Fibroblast of lung (primary cell): ENCODE data around the gene USP30.

Source experiments
- EZH2 ChIP-seq: IDR thresholded peaks from 2 replicates; pipeline ENCODE4 v1.5.1; 2012; ENCODE audit warnings: low read length, control low read depth, mild to moderate bottlenecking; ENCODE audit errors: missing control alignments
- TF ChIP-seq, protein P1 (sequence below), 2 donors: IDR thresholded peaks in 1 of 2; conservative IDR thresholded peaks in 1 of 2; 1 replicate in 1 of 2; 2 replicates in 1 of 2; pipeline ENCODE4 v1.5.1; 2011 to 2012; ENCODE audit warnings: low read length in 2 of 2, control low read depth in 1 of 2, inconsistent platforms in 1 of 2, low read depth in 1 of 2, mild to moderate bottlenecking in 1 of 2

GRCh38 chr12:109134186-109134917, 82.0 kb downstream of the USP30 start:
- TF ChIP-seq, protein P1, sequence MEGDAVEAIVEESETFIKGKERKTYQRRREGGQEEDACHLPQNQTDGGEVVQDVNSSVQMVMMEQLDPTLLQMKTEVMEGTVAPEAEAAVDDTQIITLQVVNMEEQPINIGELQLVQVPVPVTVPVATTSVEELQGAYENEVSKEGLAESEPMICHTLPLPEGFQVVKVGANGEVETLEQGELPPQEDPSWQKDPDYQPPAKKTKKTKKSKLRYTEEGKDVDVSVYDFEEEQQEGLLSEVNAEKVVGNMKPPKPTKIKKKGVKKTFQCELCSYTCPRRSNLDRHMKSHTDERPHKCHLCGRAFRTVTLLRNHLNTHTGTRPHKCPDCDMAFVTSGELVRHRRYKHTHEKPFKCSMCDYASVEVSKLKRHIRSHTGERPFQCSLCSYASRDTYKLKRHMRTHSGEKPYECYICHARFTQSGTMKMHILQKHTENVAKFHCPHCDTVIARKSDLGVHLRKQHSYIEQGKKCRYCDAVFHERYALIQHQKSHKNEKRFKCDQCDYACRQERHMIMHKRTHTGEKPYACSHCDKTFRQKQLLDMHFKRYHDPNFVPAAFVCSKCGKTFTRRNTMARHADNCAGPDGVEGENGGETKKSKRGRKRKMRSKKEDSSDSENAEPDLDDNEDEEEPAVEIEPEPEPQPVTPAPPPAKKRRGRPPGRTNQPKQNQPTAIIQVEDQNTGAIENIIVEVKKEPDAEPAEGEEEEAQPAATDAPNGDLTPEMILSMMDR (conservative IDR thresholded peaks at IDR 0.05 in 1 of 2, IDR thresholded peaks at IDR 0.05 in 1 of 2; ENCODE audit: low read depth in 1 of 2, low read length in 2 of 2), result peak; percentile 60 to 70
- no peak for TF ChIP-seq EZH2
